Hair follicle dermal papilla cell (primary cell): ENCODE results near the gene SLC25A4. TPM values are rescaled to one million over a fixed set of nuclear protein-coding genes. Genes with fewer than 3 reads are reported as not detected.

ENCODE experiments used
- total RNA-seq: library from RNA; depleted of rRNA; stranded (reverse); fragments of >200 nt; gene quantifications from 2 replicates; pipeline ENCODE4 v1.2.3, GENCODE V29; 2012

The SLC25A4 gene
- 6.4 and 6.8 TPM in 2 replicates for total RNA-seq

GRCh38 chr4:185142912-185143600, at the start of gene SLC25A4:
SLC25A4 (plus strand) TSS chr4:185143266; CDS start chr4:185143373, 107 bp downstream.

Other genes starting within 250 kb of the SLC25A4 start
- gene HELT, start 124.8 kb upstream of the SLC25A4 start, total RNA-seq, result not detected in 2 replicates
- 42.5 and 49.2 TPM in 2 replicates for gene CFAP97, start 60.7 kb downstream of the SLC25A4 start, total RNA-seq
- 31.3 and 40.9 TPM in 2 replicates for gene SNX25, start 66.3 kb downstream of the SLC25A4 start, total RNA-seq